GM19452 (cell line): Measurements from ENCODE around the gene WIZ.
A peak's percentile ranks its signal among the peaks of the same experiment; 100 is the strongest.

ENCODE experiments used
- ATAC-seq: cut with Tn5 transposase; IDR thresholded peaks from one replicate; pipeline ENCODE4 v1.9.1; 2021; ENCODE audit not compliant: unreplicated experiment

The WIZ gene

GRCh38 chr19:15467734-15468214 lies 18.0 kb upstream of the WIZ start:
- no peak for ATAC-seq

GRCh38 chr19:15466851-15467733 lies 17.3 kb upstream of the WIZ start:
- peak; percentile 60 for ATAC-seq

GRCh38 chr19:15464394-15465385 lies 14.9 kb upstream of the WIZ start, which contains the start of gene RASAL3:
Gene RASAL3, minus strand, starts transcription at chr19:15464544. Its CDS starts 186 bp downstream, at chr19:15464358.
- ATAC-seq, result no peak

GRCh38 chr19:15463861-15464371 lies 14.2 kb upstream of the WIZ start:
- no peak for ATAC-seq

- ATAC-seq, result no peak
Measured at GRCh38 chr19:15461694-15462093, 11.9 kb upstream of the WIZ start.

- ATAC-seq, result no peak
Measured at GRCh38 chr19:15457701-15458484, 8.1 kb upstream of the WIZ start.

GRCh38 chr19:15456871-15457700 lies 7.3 kb upstream of the WIZ start:
- ATAC-seq, result no peak

- ATAC-seq, result no peak
Measured at GRCh38 chr19:15456441-15456840, 6.7 kb upstream of the WIZ start.

- no peak for ATAC-seq
Measured at GRCh38 chr19:15455996-15456395, 6.2 kb upstream of the WIZ start.

- ATAC-seq, result no peak
Measured at GRCh38 chr19:15453906-15454860, 4.4 kb upstream of the WIZ start.

- ATAC-seq, result no peak
Measured at GRCh38 chr19:15453091-15453578, 3.4 kb upstream of the WIZ start.

GRCh38 chr19:15452111-15453047 lies 2.6 kb upstream of the WIZ start:
- ATAC-seq, result no peak

- no peak for ATAC-seq
Measured at GRCh38 chr19:15450528-15450890, 753 bp upstream of the WIZ start.

- ATAC-seq, result no peak
Measured at GRCh38 chr19:15448778-15449619, 757 bp downstream of the WIZ start.

GRCh38 chr19:15448044-15448777 lies 1.5 kb downstream of the WIZ start:
- no peak for ATAC-seq

GRCh38 chr19:15447057-15447456 lies 2.7 kb downstream of the WIZ start:
- no peak for ATAC-seq
